Kidney (tissue), 14 donors: ENCODE measurements around the gene CMPK1. TPM values are rescaled to one million over a fixed set of nuclear protein-coding genes. Genes with fewer than 3 reads are reported as not detected.

ENCODE experiments used
- DNase-seq, 5 donors: peaks; one replicate each; pipeline ENCODE4 v3.0.0-alpha.2; 2013 to 2020
- FAIRE-seq: peaks from 2 replicates; lab custom pipeline; 2012; peaks lifted over from hg19 to GRCh38; lab: Jason Lieb, UNC
- H3K27ac ChIP-seq, 2 donors: one replicate each; pipeline ENCODE4 v1.7.0; 2013; ENCODE audit warnings: low read depth in 2 of 2, low read length in 2 of 2, inconsistent platforms in 1 of 2
- H3K27me3 ChIP-seq: one replicate; pipeline ENCODE4 v1.7.1; 2013; ENCODE audit warnings: low read length, inconsistent platforms; ENCODE audit not compliant: control insufficient read depth, insufficient read depth
- H3K36me3 ChIP-seq, 3 donors: one replicate each; pipeline versions ENCODE4 v1.7.0 to v1.7.1; 2013; ENCODE audit warnings: low read length in 3 of 3, control low read depth in 1 of 3, inconsistent platforms in 1 of 3; ENCODE audit not compliant: insufficient read depth in 3 of 3, control insufficient read depth in 2 of 3
- H3K4me1 ChIP-seq, 3 donors: one replicate each; pipeline versions ENCODE4 v1.7.0 to v1.7.1; 2013; ENCODE audit warnings: low read length in 3 of 3, inconsistent platforms in 1 of 3, low read depth in 1 of 3; ENCODE audit not compliant: control insufficient read depth in 2 of 3, insufficient read depth in 2 of 3
- H3K4me3 ChIP-seq, 3 donors: one replicate each; pipeline versions ENCODE4 v1.7.0 to v1.8.1; 2013; ENCODE audit warnings: low read length in 3 of 3, control low read depth in 1 of 3, inconsistent platforms in 1 of 3
- H3K9ac ChIP-seq, 3 donors: one replicate each; pipeline versions ENCODE4 v1.7.0 to v1.7.1; 2013; ENCODE audit warnings: low read length in 3 of 3, control low read depth in 1 of 3, inconsistent platforms in 1 of 3
- H3K9me3 ChIP-seq, 3 donors: one replicate each; pipeline versions ENCODE4 v1.7.0 to v1.7.1; 2013; ENCODE audit warnings: low read length in 3 of 3, control low read depth in 1 of 3, inconsistent platforms in 1 of 3; ENCODE audit not compliant: control insufficient read depth in 2 of 3, insufficient read depth in 1 of 3
- intact Hi-C: fragments of 100-400 bp; cut with DNase I; formaldehyde crosslinking; loops from one replicate; pipeline ENCODE4 v1.11.1; 2022
- polyA plus RNA-seq: library from polyadenylated mRNA; stranded (reverse); fragments of 350-450 nt; fragmentation: Illumina TruSeq; extraction: RNeasy Lipid Tissue Mini Kit (QIAGEN cat#74804); gene quantifications from one replicate; pipeline ENCODE4 v1.2.3, GENCODE V29; 2014; ENCODE audit warnings: low read depth, low replicate concordance; ENCODE audit not compliant: insufficient read depth
- total RNA-seq: library from RNA; stranded (reverse); fragmentation: NEBNext Ultra II Directional; extraction: Animal tissue kit (Norgen Biotek cat#: 25700); gene quantifications from one replicate; pipeline ENCODE4 v1.2.1, GENCODE V29; 2021
- TF ChIP-seq, protein P1 (sequence below): IDR thresholded peaks from 3 replicates; pipeline ENCODE4 v1.5.1; 2012; ENCODE audit warnings: mild to moderate bottlenecking, moderate library complexity, borderline replicate concordance; ENCODE audit not compliant: insufficient read depth; ENCODE audit errors: extremely low read depth
- donor health status: control.
- donor health status: control.
- donor health status: control.
- donor health status: control.
- donor health status: control.
- donor health status: DM: yes; HTN: yes; CAD: no.
- donor health status: Normal renal cell carcinoma (clear cell type).

Gene CMPK1
- total and polyA plus RNA-seq, 2 donors from 2014 or later: 55.8 to 92.1 TPM

DNA sequence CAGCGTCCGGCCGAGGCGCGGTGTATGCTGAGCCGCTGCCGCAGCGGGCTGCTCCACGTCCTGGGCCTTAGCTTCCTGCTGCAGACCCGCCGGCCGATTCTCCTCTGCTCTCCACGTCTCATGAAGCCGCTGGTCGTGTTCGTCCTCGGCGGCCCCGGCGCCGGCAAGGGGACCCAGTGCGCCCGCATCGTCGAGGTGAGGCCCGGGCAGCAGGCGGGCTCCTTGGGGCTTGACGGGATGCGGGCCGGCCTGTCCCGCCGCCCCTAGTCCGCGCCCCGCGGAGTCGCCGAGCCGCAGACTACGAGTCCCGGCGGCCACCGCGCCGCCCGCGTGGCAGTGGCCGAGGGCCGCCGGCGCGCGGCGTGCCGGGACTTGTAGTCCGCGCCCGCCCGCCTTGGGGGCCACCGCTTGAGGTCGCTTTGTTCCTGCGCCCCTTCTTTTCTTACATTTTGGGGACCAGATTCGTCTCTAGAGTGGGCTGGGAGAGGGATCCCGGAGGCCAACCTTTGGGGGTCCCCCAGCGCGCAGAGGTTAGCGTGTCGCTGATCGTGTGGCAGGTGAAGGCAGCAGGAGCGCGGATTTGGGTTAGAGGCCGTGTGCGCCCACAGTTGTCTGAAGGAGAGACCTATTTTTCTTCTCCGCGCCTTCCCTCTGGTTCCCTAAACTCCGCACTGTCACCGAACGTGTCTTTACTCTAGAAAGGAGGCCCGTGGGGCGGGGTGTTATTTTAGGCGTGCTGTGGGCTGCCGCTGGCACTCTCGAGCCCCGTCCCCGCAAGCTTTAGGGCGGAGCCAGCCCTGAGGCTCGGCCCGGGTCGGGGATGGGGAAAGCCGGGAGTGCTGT, 553 bp downstream of the CMPK1 start:
- TF ChIP-seq, protein P1, sequence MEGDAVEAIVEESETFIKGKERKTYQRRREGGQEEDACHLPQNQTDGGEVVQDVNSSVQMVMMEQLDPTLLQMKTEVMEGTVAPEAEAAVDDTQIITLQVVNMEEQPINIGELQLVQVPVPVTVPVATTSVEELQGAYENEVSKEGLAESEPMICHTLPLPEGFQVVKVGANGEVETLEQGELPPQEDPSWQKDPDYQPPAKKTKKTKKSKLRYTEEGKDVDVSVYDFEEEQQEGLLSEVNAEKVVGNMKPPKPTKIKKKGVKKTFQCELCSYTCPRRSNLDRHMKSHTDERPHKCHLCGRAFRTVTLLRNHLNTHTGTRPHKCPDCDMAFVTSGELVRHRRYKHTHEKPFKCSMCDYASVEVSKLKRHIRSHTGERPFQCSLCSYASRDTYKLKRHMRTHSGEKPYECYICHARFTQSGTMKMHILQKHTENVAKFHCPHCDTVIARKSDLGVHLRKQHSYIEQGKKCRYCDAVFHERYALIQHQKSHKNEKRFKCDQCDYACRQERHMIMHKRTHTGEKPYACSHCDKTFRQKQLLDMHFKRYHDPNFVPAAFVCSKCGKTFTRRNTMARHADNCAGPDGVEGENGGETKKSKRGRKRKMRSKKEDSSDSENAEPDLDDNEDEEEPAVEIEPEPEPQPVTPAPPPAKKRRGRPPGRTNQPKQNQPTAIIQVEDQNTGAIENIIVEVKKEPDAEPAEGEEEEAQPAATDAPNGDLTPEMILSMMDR: no peak
- DNase-seq (peak; percentile 79 to 94 (median 92)), FAIRE-seq (no peak)
- Histone ChIP-seq H3K27me3 (no peaks in the 10 kb centered on the region), H3K9me3 (no peaks in the 10 kb centered on the region), H3K4me3 (peak overlapping the region; percentile 84 to 90 (median 85)), H3K4me1 (peaks cover 0 to 14% (median 5%) of the 10 kb centered on the region in 3 donors), H3K27ac (peak overlapping the region; percentile 97 to 98), H3K36me3 (no peaks in the 10 kb centered on the region), H3K9ac (peak overlapping the region; percentile 72 to 97 (median 87))
- intact Hi-C loops: no loop called here

DNA sequence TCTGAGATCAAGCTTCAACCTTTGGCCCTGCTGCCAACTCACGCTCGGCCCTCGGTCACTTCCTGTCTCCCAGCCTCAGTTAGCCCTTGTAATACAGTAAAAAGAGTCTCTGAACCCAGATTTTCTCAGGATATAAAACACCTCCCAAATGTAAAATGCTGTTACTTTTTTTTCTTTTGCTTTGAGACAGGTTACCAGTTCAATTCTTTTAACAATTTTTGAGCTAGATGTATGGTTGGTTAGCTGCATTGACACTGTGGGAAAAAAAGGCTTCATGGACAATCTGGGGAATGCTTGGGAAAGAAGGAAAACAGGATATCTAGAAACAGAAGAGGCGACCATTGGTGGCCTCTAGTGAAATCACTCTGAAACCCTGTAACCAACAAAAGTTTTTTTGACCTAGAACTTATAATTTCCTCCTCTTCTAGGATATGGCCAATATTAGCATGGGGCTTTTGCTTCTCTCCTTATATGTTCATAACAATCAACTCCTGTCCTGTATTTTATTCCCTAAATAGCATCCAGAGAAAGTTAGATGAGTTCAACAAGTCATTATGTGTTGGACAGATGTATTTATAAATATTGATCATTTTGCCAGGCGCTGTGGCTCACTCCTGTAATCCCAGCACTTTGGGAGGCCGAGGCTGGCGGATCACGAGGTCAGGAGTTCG, 1.3 kb downstream of the CMPK1 start:
- intact Hi-C loops: no loop called here
- no peak for DNase-seq
- Histone ChIP-seq H3K9me3 (no peaks in the 10 kb centered on the region), H3K27me3 (no peaks in the 10 kb centered on the region), H3K4me3 (peak overlapping the region; percentile 84 to 90 (median 85)), H3K36me3 (no peaks in the 10 kb centered on the region), H3K27ac (peak overlapping the region; percentile 97 to 98), H3K9ac (peak overlapping the region; percentile 72 to 97 (median 87)), H3K4me1 (peaks cover 0 to 14% (median 5%) of the 10 kb centered on the region in 3 donors)
- no peak for FAIRE-seq
- TF ChIP-seq, protein P1: no peak

DNA sequence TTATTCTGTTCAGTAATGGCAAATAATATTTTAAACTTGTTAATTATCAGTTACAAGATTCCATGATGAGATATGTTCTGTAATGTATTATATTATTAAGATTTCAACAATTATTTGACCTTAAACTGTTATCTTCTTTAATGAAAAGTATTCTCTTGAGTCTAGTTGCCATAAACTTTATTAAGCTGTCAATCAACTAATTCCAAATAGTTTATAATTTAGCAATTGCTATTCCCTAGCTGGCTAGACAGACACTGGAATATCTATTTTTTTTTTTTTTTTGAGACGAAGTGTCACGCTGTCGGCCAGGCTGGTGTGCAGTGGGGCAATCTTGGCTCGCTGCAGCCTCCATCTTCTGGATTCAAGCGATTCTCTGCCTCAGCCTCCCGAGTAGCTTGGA, 3.8 kb downstream of the CMPK1 start:
- intact Hi-C loops: no loop called here
- Histone ChIP-seq H3K4me3 (no peak overlapping the region), H3K36me3 (no peaks in the 10 kb centered on the region), H3K9me3 (no peaks in the 10 kb centered on the region), H3K27ac (no peak overlapping the region), H3K9ac (no peak overlapping the region), H3K27me3 (no peaks in the 10 kb centered on the region), H3K4me1 (peaks cover 0 to 14% (median 5%) of the 10 kb centered on the region in 3 donors)
- no peak for DNase-seq
- TF ChIP-seq, protein P1: no peak
- peak; percentile 27 for FAIRE-seq
